Activated T-helper 9 cell treated with anti-CD3 and anti-CD28 coated beads, Interleukin-2, amount 50 U/mL, for 16 hours (primary cell): ENCODE results near the gene RDH8.
A peak's percentile ranks its signal among the peaks of the same experiment; 100 is the strongest.

ENCODE experiments used
- DNase-seq: peaks from one replicate; pipeline ENCODE4 v3.0.0-alpha.2; 2020; ENCODE audit warnings: low read depth

The RDH8 gene, protein sequence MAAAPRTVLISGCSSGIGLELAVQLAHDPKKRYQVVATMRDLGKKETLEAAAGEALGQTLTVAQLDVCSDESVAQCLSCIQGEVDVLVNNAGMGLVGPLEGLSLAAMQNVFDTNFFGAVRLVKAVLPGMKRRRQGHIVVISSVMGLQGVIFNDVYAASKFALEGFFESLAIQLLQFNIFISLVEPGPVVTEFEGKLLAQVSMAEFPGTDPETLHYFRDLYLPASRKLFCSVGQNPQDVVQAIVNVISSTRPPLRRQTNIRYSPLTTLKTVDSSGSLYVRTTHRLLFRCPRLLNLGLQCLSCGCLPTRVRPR

DNA sequence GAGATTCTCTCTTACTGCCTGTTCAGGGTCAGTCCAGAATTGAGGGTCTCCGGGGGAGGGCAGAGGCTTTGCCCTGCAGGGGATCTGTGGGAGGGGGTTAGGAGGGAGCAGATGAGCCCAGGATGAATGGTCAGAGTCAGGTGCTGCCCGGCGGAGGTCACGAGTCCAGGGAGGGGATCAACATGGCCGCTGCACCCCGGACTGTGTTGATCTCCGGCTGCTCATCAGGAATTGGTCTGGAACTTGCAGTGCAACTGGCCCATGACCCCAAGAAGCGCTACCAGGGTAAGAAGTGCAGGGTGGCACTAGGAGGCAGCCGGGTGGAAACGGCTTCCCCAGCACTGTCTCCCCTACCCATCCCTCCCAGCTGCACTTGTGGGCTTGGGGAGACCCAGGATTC, at the start of gene RDH8:
TSS of gene RDH8 (plus strand) at position 168 of the 400 bp plus-strand sequence. CDS start at position 183, 15 bp downstream.
- no peak for DNase-seq

DNA sequence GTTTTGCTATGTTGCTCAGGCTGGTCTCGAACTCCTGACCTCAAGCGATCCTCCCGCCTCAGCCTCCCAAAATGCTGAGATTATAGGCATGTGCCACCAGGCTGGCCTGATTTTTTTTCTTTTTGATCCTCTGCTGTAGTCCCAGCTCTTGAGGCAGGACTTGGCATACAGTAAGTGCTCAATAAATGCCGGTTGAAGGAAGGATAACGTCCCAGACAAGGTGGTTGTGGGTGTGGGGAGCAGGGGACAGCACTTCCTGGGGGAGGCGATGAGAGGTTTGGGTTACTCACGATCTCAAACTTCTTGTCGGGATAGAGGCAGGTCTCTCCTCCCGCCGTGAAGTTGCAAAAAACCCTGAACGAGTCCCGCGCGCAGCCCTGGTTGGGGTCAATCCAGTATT, 47.3 kb upstream of the RDH8 start:
- no peak for DNase-seq

DNA sequence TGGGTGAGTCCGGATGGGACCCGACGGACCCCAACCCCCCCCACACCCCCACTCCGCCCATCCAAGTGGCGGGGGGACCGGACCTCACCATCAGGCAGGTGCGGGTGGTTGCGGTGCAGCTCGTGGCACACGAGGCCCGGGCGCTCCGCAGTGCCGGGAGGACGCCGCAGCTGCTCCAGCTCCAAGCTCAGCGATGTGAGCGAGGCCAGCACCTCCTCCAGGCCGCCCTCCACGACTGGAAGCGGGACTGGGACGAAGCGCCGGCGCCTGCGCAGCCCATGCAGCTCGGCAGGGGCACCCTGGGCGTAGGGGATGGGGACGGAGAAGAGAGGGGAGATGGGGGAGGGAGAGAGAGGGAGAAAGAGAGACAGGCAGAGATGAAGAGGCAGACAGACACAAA, 46.8 kb upstream of the RDH8 start:
- no peak for DNase-seq

DNA sequence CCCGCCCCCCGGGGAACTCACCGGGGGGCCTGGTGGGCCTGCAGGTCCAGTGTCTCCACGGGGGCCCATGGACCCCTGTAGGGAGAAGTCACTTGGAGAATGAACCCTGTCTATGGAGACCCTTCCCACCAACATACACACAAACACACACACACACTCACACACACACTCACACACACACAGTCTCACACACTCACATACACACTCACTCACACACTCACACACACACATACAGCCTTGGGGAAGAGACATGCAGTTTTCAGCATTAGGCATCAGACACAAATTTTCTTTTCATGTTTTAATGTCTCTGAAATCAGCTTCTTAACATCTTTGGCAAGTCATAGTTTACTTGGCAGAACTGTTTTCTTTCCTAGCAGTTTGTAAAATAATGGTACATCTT, 46.0 kb upstream of the RDH8 start:
- DNase-seq = no peak

DNA sequence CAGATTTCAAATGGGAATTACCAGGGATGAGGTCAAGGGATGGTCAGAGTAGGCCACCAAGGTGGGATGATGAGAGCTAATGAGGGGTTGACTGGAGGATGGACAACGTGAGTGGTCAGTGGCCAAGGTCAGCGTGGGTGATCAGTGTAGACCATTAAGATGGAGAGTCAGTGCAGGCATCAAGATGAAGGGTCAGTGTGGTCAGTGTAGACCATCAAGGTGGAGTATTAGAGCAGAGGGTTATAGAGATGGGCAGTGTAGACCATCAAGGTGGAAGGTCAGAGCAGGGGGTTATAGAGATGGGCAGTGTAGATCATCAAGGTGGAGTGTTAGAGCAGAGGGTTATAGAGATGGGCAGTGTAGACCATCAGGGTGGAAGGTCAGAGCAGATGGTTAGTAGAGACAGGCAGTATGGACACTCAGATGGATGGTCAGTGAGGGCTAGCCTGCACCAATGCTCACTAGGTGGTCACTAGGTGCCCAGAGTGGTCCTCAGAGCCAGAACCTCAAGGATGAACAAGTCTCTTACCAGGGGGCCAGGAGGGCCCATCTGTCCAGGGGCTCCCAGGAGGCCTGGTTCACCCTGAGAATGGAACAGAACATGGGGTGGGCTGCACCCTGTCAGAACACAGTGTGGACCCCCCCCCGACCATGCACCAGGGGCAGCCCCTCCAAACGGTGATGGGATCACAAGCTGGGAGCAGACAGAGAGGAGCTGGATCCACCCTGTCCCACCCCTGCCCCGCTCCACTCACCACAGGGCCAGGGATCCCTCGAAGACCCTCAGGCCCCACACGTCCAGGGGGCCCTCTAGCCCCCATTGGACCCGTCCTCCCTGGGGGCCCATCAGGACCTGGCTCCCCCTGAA, 44.2 kb upstream of the RDH8 start:
- no peak for DNase-seq

DNA sequence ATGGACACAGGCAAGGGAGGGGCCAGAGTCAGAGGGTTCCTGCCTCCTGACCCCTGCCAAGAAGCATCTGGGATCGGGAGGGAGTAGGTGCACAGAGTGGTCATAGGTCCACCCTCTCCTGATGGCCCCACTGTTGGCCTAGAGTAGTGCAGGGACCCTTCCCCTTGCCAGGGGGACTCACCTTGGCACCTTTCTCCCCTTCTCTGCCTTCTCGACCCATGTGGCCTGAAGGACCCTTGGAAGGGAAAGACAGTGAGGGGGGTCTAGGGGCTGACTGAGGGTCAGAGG, 43.7 kb upstream of the RDH8 start:
- DNase-seq = no peak

DNA sequence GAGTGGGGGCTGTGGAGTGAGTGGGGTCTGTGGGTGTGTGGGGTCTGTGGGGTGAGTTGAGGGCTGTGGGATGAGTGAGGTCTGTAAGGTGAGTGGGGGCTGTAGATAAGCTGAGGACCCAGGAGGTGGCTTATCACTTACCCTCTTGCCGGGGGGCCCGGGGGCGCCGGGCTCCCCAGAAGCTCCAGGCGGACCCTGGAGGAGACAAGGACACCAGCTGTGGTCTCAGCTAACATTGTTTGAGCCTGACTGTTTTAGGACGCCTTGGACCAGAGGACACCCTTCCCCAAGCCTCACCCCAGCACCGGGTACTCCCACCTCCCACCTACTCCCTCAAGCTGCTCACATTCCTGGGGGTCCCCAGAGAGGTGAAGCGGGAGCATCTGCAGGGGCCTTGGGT, 42.8 kb upstream of the RDH8 start:
- no peak for DNase-seq

DNA sequence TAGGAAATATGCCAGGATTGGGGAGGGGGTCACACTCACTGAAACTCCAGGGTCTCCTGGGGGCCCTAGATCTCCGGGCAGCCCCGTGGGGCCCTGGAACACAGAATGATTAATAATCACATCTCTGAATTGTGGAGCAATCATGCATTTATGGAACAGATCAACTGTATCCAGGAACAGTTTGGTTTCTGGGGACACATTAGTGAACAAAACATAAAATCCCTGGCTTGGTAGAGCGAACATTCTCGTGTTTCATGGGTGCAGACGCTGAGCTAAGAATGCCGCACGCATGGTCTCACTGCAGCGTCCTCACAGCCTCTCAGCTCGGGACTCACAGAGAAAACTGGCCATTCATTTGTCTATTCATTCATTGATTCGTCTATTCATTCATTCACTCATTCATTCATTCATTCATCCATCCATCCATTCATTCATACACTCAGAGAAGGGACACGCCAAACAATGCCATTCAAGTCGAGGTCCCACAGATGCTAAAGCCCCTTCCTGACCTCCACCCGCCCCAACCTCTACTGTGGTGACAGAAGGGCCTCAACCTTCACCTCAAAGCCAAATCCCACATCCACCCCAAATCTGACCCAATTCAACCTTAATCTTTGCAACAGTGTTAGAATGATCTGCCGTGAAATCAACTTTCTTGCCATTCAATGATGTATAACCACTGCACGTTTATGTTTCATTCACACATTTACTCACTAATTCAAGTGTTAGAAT, 42.0 kb upstream of the RDH8 start:
- no peak for DNase-seq

DNA sequence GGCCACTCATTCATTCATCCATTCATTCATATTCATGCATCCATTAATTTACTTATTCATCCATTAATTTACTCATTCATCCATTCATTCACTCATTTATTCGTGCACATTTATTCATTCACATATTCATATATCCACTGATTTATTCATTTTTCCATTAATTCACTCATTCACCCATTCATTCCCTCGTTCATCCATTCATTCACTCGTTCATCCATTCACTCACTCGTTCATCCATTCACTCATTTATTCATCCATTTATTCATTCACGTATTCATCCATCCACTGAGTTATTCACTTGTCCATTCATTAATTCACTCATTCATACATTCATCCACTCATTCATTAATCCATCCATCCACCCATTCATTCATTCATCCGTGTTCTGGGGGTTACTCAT, 41.2 kb upstream of the RDH8 start:
- DNase-seq = no peak

DNA sequence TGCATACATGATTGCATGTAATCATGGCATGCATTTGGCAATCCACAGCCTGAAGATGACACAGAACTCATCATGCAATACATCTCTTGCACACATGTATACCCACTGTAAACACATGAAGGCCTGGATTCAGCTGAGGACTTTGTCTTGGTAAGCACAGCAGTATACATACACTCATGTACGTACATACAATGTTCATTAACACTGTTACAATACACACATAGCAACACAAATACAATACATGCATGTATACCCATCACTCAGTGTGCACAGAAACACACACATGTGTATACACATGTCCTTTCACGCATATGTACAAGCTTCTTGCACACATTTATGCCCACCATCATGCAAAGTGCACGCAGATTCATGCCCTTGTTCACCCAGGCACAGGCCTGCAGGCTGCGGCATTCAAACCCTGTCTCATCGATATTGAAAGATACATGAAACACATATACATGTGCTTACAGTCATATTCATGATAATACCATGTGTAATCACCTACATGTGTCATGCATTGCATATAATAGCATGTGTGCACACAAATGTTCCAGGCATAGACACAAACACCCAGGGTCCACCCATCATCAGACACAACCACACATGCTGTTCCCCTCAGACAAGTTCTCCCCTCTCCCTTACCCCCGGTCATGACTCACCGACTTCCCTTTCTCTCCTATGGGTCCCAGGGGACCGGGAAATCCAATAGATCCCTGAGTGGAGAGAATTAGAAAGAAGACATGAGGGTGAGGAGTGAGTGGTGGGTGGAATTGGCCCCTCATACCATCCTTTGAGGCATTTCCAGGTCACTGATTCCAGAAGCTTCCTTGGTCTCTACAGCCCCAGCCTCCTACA, 31.6 kb upstream of the RDH8 start:
- DNase-seq = no peak

DNA sequence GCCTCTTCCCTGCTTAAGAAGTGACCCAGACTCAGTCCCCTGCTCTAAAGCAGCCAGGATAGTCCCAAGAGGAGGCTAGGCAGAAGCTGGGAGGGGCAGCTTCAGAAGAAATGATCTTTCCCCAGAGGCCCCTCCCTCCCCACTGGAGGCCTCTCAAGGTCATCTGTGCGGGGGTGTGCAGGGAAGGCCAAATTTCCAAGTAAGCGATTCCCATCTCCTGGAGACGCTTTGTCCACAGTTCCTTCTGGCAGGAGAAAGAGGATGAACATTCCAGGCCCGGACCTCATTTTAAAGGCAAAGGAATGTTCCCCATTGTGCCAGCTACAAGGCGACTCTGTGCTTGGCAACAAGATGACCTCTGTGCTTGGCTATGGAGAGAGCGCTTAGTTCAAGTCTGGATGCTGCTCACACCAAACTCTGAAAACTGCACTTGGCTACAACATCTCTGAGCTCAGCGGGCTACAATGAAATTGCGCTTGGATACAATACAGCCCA, 26.4 kb upstream of the RDH8 start:
- no peak for DNase-seq

DNA sequence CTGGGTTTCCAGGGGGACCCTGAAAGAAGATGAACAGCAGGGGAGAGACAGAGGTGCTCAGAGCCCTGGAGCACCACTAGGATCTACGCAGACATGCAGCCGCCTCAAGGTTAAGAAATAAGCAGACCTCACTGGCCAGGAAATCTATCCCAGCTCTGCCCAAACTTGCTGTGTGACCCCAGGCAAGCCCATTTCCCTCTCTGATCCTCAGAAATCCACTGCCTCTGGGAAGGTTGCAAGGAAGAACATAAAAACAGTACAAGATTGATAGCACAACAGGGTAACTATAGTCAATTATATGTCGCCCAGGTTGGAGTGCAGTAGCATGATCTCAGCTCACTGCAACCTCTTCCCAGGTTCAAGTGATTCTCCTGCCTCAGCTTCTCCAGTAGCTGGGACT, 23.8 kb upstream of the RDH8 start:
- DNase-seq = no peak

DNA sequence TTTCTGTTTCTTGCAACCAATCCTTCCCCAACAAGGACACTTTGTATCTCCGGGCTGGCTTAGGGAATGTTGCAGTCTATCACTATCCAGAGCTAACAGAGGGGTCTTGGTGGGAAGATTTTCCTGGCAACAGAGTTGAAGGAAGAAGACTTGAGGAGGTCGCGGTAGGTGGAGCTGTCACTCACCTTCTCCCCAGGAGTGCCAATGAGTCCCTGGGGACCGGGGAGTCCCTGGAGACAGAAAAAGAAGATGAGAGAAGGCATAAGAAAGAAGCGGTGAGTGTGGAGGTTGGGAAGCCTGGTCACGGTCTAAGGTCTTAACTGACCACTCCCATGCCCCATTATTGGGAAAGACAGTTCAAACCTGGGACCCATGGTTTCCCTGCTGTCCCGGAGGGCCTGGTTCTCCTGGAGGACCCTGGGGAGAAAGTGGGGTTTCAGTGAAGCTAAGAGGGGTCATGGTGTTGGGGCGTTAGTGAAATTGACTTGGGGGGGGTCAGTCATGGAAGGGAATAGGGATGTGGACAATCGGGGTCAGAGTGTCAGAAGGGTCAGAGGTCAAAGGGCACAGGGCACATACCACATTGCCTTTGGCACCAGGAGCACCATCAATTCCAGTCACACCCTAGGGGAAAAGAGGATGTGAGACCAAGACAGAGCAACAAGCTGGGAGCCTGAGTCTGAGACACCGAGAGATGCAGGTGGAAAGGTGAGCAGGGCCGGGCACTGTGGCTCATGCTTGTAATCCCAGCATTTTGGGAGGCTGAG, 21.7 kb upstream of the RDH8 start:
- DNase-seq = no peak

DNA sequence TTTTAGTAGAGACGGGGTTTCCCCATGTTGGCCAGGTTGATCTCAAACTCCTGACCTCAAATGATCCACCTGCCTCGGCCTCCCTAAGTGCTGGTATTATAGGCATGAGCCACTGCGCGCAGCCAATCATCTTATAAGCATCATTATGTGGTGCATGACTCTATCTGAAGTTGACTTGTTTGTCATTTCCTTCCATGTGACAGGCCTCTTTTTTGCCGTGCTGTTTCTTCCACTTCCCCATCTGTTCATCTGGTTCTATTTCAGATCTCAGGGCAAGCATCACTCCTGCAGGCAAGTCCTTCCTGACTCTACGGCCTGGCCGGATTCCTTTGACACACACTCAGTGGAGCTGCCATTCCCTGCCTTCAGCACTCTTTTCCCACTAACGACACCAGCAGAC, 18.2 kb upstream of the RDH8 start:
- DNase-seq = no peak

DNA sequence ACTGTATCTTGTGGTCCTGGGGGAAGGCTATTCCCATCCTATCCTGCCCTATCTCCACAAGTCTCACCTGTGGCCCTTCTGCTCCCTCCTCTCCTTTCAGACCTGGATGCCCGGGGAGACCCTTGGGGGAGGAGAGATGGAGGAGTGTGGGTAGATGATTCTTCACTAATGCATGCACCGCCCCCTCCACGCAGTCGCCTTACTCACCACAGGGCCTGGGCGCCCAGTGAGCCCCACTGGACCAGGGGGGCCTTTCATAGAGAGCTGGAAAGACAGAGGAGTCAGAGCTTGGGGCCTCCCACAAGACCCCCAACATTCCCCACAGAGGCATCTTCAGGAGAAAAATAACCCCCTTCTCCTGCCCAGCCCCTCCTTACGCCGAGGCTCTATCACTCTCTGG, 17.3 kb upstream of the RDH8 start:
- DNase-seq = no peak

DNA sequence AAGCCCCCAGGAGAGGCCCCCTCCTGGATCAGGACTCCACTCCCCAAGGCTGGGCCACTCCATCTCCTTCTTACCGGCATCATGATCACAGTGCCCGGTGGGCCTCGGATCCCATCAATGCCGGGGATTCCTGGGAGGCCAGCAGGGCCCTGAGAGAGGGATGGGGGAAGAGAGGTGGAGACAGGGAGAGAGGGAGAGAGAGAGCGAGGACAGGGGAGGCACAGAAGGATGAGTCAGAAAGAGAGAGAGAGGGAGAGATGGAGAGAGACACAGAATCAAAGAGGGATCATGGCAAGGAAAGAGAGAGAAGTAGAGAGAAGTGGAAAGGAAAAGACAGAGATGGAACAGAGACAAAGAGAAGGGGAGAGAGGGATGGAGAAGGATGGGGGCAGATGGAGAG, 16.7 kb upstream of the RDH8 start:
- DNase-seq = no peak

DNA sequence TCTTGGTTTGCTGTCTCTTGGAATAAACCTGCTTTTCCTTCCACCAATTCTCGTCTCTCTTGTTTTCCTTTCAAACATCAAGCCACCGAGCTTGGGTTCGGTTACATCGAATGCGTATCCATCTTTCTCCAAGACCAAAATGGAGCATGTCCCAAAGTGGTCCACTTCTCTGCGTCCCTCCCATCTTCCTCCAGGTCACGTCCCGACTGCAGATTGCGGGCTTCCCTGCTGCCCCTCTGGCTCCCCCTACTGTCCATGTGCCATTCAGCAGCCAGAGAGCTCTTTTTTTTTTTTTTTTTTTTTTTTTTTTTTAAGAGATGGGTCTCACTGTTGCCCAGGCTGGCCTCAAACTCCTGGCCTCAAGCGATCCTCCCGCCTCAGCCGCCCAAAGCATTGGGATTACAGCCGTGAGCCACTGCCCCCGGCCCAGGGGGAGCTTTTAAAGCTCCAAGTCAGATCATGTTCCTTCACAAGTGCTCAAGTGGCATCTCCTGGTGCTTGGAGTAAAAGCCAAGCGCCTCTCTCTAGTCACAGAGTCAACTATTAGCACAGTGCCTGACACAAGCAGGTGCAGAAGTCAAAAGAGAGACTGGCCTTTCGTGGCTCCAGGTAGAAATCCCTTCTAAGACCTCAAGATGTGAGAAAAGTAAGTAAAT, 13.0 kb upstream of the RDH8 start:
- peak; percentile 37 for DNase-seq

DNA sequence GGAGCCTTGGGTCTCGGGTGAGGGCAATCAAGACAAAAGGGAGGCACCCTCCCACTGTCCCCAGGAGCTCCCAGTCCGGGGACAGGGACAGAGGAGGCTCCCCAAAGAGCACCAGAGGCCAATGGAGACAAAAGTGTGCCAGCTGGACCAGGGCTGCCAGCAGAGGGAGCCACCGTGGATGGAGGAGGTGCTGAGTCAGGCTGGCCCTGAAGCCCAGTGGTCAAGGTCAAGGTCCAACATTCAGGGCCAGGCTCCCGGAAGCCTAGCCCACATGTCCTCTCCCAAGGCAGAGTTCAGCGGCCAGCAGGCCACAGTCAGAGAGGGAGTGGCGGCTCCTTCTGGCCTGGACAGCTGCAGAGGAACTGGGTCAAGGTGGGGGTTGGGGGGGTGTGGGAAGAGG, 11.4 kb upstream of the RDH8 start:
- no peak for DNase-seq

DNA sequence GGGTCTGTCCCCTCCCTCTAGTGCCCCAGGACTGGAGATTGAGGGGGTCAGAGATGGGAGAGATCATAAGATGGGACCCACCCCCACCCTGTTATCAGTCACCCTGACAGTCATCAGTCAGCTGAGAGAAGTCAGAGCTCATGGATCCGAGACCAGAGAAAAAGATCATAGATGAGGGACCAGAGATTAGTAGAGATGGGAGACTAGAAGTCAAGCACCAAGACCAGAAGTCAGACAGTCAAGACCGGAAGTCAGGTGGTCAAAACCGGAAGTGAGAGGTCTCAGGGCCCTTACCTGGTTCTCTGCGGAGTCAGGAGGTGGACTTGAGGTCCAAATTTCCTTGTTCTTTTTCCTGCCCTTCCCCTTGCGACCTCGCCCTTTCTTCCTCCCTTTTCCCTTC, 10.0 kb upstream of the RDH8 start:
- DNase-seq = no peak

DNA sequence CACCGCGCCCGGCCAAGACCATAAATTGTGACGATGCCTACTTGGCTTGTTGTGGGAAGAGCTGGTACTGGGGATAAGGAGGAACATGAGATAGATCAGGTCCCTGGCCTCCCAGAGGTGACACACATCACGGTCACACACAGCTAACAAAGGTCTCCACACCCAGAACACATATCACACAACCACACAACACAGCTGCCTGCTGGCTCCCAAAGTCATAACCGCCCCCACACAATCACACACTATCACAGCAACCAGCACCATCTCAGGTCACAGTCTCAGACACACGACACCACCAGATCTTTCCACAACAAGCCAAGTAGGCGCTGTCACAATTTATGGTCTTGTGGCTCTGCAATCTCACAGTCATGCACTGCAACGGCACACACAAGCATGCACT, 8.7 kb upstream of the RDH8 start:
- no peak for DNase-seq
